ENCODE measurements around the gene EFCAB13. TPM values are rescaled to one million over a fixed set of nuclear protein-coding genes. Genes with fewer than 3 reads are reported as not detected.

The EFCAB13 gene
- total and polyA plus RNA-seq, 2 of the 4 experiments (the other 2 are of a cell fraction) = 0.77 to 1.4 TPM

GRCh38 chr17:47352848-47353247 is 29.1 kb downstream of the EFCAB13 start (continued):
- no peak for TF ChIP-seq RCOR1 (IDR thresholded peaks at IDR 0.05; ENCODE audit: insufficient replicate concordance, low read length)

DNA sequence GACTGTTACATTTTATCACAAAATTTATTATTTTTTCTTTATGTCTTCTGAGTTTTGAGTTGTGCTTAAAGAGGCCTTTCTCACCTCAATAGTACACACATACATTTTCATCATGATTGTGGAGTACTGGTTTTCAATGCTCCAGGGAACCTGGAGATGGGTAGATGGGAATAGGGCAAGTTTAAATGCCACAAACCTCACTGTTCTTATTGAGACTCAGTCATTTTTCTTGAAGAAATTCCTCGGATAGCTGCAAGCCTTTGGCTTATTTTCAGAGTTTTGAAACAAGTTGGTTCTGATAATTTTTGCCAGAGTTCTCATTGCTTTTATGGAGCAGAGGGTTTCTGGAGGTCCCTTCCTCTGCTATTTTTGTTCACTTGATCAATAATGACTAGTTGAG is 34.9 kb downstream of the EFCAB13 start:
- Histone ChIP-seq H2AFZ (replicated peaks; ENCODE audit: low read length, poor library complexity) (no peak overlapping the region), H2AK5ac (ENCODE audit: low read depth, low read length) (no peak overlapping the region), H3K36me3 (ENCODE audit: control insufficient read depth, insufficient read depth, low read length) (0 out of 2 replicates have a peak, but pooled peaks cover 1% of the 10 kb centered on the region), H2BK20ac (ENCODE audit: low read depth, low read length) (no peak overlapping the region), H3K9me3 (ENCODE audit: control insufficient read depth, insufficient read depth, low read length) (no peaks in the 10 kb centered on the region), H4K8ac (ENCODE audit: low read depth in 2 of 2, low read length in 2 of 2) (no peak overlapping the region), H3K18ac (ENCODE audit: low read depth, low read length) (no peak overlapping the region), H3K27me3 (ENCODE audit: control insufficient read depth, insufficient read depth, low read length) (no peaks in the 10 kb centered on the region), H3K79me1 (ENCODE audit: low read depth in 1 of 2, low read length in 2 of 2) (no peaks in the 10 kb centered on the region; a peak in 1 of 4 replicates), H2AK9ac (replicated peaks; ENCODE audit: low read depth, low read length, poor library complexity) (no peak overlapping the region), H3K56ac (ENCODE audit: extremely low read depth, insufficient read depth, low read length) (no peak overlapping the region), H2BK5ac (ENCODE audit: low read depth, low read length, poor library complexity, severe bottlenecking) (no peak overlapping the region), H4K20me1 (ENCODE audit: insufficient read depth, low read length) (no peaks in the 10 kb centered on the region), H3K4me3 (ENCODE audit: insufficient read depth, low read depth, low read length) (no peak overlapping the region), H3K23ac (ENCODE audit: low read depth, low read length) (no peak overlapping the region), H3K4me2 (ENCODE audit: low read depth, low read length) (no peak overlapping the region), H4K5ac (ENCODE audit: low read depth, low read length) (no peak overlapping the region), H2BK15ac (ENCODE audit: low read depth, low read length) (no peak overlapping the region), H3K27ac (ENCODE audit: insufficient read depth, low read length) (no peak overlapping the region), H3K4me1 (ENCODE audit: control insufficient read depth, insufficient read depth, low read length) (no peaks in the 10 kb centered on the region), H3K4ac (ENCODE audit: low read depth, low read length) (no peak overlapping the region), H3K14ac (replicated peaks; ENCODE audit: low read depth, low read length) (no peak overlapping the region), H4K91ac (ENCODE audit: insufficient read depth, low read depth, low read length) (no peak overlapping the region), H3K9ac (ENCODE audit: low read depth, low read length) (no peak overlapping the region), H3K9me1 (ENCODE audit: insufficient read depth, low read length) (no peaks in the 10 kb centered on the region; the same call in 1 of the 2 replicates), H2BK120ac (ENCODE audit: low read depth, low read length) (no peak overlapping the region)
- intact Hi-C loops (cut with micrococcal nuclease) (no loop called here), dilution Hi-C loops (cut with HindIII; ENCODE audit: low sequenced_read_pairs, unreplicated experiment) (no loop called here), in situ Hi-C loops (cut with MboI; ENCODE audit: low sequenced_read_pairs) (no loop called here)
- DNase-seq (no peak), ATAC-seq (ENCODE audit: low read depth) (no peak)
- CTCF ChIA-PET = no interaction called here
- POLR2A ChIA-PET (ENCODE audit: unreplicated experiment) = no interaction called here
- no CpG with 5 or more reads among the region's 1 CpG for WGBS, 2 experiments (ENCODE audit: extremely low coverage in 2 of 2, insufficient read length in 1 of 2)
- TF ChIP-seq RAD21 (IDR thresholded peaks at IDR 0.05; ENCODE audit: low read length) (no peak), MAFK (IDR thresholded peaks at IDR 0.05; ENCODE audit: low read depth, low read length) (no peak), MXI1 (IDR thresholded peaks at IDR 0.05; ENCODE audit: borderline replicate concordance, low read depth, low read length) (no peak), SMC3 (IDR thresholded peaks at IDR 0.05; ENCODE audit: low read depth, low read length) (no peak), NFE2L2 (IDR thresholded peaks at IDR 0.05; ENCODE audit: low read depth, low read length) (no peak), RFX5 (IDR thresholded peaks at IDR 0.05; ENCODE audit: low read depth, low read length) (no peak)
- BruUV-seq (replicated peaks) = no TSS peak

Measured in IMR-90 (cell line).